Measurements from ENCODE around the gene CELSR2.
"Not testable (repeated sequence)": the region's sequence is repeated elsewhere in the genome, so short reads cannot be mapped to it uniquely, and the experiment has no call there.

The CELSR2 gene, protein sequence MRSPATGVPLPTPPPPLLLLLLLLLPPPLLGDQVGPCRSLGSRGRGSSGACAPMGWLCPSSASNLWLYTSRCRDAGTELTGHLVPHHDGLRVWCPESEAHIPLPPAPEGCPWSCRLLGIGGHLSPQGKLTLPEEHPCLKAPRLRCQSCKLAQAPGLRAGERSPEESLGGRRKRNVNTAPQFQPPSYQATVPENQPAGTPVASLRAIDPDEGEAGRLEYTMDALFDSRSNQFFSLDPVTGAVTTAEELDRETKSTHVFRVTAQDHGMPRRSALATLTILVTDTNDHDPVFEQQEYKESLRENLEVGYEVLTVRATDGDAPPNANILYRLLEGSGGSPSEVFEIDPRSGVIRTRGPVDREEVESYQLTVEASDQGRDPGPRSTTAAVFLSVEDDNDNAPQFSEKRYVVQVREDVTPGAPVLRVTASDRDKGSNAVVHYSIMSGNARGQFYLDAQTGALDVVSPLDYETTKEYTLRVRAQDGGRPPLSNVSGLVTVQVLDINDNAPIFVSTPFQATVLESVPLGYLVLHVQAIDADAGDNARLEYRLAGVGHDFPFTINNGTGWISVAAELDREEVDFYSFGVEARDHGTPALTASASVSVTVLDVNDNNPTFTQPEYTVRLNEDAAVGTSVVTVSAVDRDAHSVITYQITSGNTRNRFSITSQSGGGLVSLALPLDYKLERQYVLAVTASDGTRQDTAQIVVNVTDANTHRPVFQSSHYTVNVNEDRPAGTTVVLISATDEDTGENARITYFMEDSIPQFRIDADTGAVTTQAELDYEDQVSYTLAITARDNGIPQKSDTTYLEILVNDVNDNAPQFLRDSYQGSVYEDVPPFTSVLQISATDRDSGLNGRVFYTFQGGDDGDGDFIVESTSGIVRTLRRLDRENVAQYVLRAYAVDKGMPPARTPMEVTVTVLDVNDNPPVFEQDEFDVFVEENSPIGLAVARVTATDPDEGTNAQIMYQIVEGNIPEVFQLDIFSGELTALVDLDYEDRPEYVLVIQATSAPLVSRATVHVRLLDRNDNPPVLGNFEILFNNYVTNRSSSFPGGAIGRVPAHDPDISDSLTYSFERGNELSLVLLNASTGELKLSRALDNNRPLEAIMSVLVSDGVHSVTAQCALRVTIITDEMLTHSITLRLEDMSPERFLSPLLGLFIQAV (N-terminal part only)

DNA sequence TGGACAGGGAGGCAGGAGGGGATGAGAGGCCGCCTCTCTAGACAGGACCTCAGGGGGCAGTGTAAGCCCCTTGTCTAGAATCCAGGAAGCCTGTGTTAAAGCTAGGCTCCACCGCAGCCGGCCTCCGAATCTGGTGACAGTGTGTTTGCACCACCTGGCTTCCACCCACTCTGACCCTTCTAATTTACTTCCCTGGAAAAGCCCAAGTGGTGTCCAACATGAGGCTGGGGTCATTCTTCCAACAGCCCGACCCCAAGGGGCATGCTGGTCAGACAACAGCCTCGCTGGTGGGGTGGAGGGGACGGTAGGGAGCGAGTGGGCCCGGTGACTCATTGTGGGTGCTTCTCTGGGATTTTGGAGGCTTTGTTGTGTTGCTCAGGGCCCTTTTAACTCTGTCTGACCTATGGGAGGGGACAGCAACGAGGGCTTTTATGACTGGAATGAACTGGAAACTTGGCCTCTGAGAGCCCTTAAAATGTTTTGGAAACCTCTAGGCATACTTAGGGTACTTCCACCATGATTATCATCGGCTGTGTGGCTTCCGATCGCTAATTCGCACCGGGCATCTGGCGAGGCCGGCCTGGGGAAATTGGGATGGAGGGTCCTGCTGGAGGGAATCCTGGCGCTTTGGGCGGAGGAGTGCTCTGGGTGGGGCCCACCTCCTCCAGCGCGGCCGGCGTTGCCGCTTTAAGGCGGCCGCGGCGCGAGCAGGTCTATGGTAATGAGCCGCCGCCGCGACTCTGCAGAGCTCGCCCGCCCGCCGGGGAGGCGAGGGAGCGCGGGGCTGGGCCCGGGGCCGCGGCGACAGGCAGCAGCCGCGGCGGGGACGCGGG lies at the start of gene CELSR2:
CELSR2 (plus strand) TSS at position 743 of the 833 bp plus-strand sequence. CDS start 541 bp downstream, outside the sequence.
- in situ Hi-C loops (cut with MboI; ENCODE audit: low sequenced_read_pairs), result no loop called here

DNA sequence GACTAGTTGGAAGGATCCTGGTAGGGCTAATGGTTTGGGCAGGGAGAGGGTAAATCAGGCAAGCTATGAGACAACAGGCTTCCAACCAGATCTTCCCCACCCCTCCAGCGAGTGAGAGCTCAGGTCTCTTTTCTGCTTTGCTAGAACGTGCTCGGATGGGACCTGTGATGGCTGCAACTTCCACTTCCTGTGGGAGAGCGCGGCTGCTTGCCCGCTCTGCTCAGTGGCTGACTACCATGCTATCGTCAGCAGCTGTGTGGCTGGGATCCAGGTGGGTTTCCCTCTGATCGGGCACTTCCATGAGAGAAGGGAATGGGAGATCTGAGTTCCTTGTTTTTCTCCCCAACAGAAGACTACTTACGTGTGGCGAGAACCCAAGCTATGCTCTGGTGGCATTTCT lies 49.6 kb upstream of the CELSR2 start:
- in situ Hi-C loops (cut with MboI; ENCODE audit: low sequenced_read_pairs), result no loop called here

DNA sequence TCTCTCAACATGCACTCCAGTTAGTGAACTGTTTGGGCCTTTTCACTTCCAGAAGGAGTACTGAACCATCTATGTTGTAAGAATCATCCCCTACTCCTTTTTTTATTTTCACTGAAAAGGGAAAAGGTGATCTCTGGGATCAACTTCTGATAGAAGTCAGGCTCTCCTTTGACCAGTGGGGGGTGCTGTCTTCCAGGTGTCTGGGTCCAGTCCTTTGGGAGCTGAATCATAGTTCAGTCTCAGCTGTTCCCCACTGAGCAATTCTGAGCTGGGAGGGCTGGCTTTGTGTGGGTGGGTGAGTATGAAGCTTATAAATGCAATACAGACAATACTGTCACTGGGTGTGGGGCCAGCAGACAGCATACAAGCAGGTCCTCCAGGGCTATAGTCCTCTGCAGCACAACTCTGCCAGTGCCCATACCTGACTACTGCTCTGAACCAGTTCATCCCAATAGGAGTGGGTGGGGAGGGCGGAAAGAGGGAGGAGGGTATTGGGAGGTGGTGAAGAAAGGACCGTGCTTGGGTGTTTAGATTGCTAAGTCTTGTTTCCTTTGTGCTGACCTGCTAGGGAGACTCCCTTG lies 48.1 kb upstream of the CELSR2 start:
- in situ Hi-C loops (cut with MboI; ENCODE audit: low sequenced_read_pairs), result no loop called here

DNA sequence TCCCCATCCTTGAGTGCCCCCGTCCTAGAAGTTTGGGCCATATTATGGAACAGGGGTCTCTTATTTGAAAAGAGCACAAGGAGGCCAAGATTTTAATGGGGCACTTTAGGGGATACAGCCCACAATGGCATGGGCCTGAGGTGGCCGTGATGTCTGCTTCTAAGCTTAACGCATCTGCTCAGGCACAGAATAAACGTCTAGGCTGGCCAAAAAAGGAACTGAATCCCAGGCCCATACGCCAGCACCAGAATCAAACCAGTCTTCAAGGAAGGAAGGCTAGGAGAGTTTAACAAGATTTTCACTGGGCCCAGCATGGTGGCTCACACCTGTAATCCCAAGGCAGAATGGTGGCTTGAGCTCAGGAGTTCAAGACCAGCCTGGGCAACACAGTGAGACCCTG lies 44.9 kb upstream of the CELSR2 start:
- in situ Hi-C loops (cut with MboI; ENCODE audit: low sequenced_read_pairs), result no loop called here

DNA sequence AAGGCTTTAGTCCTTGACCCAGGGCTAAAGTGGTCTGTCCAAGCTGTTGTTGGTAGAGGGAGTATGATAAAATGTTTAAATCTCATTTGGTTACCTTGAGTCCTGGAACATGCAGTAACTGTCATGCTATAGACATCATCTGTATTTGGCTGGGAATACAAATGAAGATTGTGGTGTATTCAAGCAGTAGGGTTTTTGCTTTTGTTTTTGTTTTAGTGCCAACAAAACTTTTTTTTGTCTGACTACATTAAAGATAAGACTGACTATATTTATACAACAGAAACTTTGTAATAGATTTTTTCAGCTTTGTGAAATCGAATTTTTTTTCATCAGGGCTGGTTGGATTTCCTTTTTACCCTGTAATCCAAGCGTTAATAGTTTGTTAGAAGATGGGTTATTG lies 43.0 kb upstream of the CELSR2 start:
- in situ Hi-C loops (cut with MboI; ENCODE audit: low sequenced_read_pairs), result no loop called here

DNA sequence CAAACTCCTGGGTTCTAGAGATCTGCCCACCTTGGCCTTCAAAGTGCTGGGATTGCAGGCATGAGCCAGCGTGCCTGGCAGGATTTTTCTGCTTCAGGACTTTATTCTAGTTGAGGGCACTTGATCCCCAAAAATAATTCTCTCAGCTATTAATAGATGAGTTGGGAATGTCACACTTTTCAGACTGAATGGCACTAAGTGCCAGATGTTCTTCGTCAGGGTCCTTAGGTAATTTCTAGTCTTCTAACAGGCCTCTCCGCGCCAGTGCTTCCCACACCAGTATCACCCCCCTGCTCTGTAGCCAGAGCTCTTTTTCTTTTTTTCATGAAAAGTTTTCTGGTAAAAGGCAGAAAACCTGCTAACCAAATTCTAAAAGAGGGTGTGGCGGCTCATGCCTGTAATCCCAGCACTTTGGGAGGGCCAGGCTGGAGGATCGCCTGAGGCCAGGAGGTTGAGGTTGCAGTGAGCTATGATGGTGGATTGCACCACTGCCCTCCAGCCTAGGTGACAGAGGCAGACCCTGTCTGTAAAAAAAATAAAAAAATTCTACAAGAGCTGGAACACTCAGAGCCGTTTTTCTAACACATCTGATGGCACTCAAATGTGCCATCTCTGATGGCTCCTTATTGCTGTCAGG lies 41.8 kb upstream of the CELSR2 start:
- in situ Hi-C loops (cut with MboI; ENCODE audit: low sequenced_read_pairs), result no loop called here

DNA sequence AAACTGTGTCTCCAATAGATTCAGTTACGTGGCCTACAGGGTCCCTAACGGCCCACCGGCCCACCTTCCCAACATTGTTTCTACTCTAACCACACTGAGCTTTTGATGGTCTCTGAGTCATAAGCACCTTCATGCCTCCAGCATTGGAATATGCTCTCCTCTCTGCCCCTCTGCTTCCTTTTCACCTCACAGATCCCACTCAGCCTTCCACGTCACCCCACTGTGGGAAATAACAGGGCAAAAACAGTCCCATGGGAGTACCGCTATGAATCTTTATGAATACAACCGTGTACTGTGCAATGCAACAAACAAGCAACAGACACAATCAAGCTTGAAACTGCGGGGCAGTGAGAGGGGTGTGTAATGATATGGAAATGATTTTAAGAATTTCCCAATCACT lies 40.9 kb upstream of the CELSR2 start:
- in situ Hi-C loops (cut with MboI; ENCODE audit: low sequenced_read_pairs), result no loop called here

DNA sequence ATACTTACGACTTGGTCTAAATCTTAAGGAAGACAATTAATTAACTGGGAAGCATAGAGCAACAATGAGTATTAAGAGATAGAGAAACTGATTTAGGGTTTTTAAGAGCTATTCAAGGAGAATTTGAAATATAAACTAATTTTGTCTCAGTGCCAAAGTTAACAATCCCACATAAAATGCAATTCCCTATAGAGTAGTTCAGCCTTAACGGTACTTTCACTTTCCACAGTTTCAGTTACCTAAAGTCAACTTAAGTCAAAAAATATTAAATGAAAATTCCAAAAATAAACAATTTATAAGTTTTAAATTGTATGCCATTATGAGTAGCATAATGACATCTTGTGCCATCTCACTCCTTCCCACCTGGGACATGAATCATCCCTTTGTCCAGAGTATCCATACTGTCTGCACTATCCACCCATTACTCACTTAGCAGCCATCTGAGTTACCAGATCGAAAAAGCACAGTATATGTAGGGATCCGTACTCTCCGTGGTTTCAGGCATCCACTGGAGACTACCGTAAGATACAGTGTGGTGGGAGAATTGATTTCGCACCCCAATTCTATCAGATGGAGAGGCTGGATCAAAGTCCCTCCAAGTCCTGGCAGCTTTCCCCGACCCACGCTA lies 40.4 kb upstream of the CELSR2 start:
- in situ Hi-C loops (cut with MboI; ENCODE audit: low sequenced_read_pairs), result no loop called here

DNA sequence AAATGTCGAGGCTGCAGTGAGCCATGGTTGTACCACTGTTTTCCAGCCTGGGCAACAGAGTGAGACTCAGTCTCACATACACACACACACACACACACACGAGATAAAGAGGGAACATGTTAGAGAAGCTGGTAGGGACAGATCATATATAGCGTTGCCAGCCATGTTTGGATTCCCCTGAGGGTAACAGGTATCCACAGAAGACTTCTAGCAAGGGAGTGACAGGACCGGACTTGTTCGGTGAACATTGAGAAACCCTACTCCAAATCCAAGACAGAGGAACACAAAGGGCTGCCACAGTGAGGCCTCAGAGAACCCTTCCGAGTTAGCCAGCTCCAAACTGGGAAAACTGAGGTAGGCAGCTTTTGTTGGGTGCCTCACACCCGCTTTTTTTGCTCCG lies 39.3 kb upstream of the CELSR2 start:
- in situ Hi-C loops (cut with MboI; ENCODE audit: low sequenced_read_pairs), result no loop called here

DNA sequence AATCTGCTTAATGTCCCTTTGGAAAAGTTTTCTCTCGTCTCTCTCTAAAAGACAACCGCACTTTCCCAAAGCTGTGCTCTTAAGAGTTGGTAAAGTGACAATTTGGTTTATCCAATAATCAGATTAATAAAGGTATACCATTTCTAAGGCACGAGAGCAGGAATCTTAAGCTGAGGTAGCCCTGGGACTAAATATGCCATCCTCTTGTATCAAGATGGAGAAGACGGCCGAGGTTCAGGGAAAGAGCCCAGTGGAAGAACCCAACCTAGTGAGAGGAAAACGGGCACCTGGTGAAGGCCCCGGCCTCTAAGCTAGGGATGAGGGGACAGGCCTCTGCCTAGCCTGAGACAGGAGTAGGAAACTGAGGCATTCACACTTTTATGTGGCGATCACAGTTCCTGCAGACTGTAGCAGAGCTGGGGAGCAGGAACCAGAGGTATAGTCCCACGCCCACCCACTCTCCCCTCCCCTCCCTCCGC lies 36.0 kb upstream of the CELSR2 start:
- in situ Hi-C loops (cut with MboI; ENCODE audit: low sequenced_read_pairs), result no loop called here

DNA sequence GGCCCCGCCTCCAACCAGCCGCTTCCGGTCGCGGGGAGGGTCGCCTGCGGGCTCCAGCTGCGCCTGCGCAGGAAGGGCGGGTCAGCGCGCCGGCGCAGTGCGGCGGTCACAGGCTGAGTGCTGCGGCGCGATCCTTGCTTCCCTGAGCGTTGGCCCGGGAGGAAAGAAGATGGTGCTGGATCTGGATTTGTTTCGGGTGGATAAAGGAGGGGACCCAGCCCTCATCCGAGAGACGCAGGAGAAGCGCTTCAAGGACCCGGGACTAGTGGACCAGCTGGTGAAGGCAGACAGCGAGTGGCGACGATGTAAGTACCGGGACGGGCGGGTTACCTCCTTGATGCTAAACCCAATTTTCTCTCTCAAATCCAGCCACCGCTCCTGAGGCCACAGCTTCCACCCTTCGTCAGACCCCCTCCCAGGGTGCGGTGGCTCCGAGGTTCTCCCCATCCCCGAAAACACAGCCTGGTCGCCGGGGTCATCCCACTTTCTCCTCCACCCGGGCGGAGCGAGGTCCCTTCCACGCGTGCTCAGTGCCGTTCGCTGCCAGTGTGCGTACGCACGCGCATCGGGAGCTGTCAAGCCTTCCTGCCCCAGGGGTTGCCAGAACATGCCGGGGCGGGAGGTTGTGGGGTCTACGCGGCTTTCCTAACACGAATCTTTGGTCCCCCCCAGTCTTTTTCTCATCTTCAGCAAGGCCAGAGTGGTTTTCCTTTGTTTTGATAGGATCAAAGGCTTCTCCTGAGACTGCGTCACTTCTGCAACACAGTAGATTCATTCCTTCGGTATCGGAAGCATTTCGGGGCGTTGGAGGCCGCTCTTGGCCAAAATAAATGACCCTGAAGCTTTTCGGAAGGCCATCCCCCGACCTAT lies 35.3 kb upstream of the CELSR2 start, which contains the start of gene SARS1:
SARS1 (plus strand) TSS at position 95 of the 870 bp plus-strand sequence; CDS start at position 170, 75 bp downstream.
- in situ Hi-C loops (cut with MboI; ENCODE audit: low sequenced_read_pairs), result no loop called here

DNA sequence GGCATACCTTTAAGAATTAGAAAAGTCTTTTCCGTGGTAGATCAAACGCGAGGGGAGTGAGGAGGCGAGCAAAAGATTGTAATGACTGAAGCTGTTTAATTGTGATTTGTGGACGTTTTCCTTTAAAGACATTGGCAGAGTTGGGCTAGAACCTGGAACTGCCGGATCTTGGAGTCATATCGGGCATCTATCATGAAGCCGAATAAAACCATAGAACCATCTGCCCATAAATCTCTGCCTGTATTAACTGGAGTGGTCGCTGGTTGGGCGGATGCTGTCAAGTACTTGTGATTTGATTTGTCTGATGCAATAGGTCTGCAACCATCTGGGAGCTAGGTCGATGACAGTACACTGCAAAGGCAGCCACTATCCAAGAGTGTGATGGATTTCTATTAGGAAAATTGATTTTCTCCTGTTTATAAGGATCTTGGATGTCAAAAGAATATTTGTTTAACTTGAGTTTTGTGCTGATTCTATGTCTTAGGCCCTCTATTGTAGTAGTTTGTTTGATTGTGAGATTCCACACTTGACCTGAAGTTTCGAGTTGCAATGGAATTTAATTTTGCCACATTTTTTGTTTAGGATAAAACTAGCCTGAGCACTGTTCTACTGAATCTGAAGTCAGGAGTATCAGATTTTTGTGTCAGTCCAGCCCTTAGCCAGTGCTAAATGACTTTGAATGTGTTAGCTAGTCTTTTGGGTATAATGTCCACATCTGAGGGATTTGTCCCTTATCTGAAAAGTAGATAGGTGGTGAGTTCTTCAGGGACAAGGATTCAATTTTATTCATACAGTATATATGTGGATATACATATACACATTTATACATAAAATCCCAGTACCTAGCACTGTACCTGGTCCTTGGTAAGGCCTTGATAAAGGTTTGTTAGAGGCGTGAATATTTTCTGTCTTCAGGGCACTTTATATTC lies 34.4 kb upstream of the CELSR2 start:
- in situ Hi-C loops (cut with MboI; ENCODE audit: low sequenced_read_pairs), result no loop called here

DNA sequence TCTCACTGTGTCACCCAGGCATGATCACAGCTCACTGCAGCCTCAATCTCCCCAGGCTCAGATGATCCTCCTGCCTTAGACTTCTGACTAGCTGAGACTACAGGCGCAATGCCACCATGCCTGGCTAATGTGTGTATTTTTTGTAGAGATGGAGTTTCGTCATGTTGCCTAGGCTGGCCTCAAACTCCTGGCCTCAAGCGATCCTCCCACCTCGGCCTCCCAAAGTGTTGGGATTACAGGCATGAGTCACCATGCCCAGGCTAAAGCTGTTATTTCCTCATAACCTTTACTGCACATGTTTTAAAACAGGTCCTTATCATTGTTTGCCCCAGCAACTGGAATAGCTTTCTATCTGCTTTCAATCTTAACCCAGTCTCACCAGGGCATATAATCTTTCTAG lies 32.7 kb upstream of the CELSR2 start:
- in situ Hi-C loops (cut with MboI; ENCODE audit: low sequenced_read_pairs), result no loop called here

DNA sequence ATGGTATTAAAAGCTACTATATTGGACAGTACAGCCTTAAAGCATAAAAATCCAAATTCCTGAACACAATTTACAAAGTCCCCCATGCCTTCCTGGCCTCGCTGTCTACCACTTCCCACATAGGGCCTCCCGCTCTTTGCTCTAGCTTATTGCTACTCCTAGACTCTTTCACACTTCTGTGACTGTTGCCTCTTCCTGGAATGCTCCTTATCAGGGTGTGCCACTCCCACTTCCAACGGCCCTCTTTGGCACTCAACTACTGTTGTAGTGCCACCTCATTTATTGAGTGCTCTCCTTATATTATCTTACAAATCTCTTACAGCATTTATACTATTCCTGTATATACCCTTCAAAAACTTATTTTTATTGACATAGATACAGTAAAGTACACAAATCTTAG lies 30.8 kb upstream of the CELSR2 start:
- in situ Hi-C loops (cut with MboI; ENCODE audit: low sequenced_read_pairs), result no loop called here

DNA sequence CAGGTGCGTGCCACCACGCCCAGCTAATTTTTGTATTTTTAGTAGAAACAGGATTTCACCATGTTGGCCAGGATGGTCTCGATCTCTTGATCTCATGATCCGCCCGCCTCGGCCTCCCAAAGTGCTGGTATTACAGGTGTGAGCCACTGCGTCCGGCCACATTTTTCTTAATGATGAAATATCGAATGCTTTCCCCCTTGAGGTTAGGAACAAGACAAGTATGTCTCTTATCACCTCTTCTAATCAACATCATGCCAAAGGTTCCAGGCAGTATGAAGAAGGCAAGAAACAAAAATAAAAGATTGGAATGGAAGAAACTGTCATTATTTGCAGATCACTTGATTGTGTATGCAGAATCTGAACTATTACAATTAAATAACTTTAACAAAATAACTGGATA lies 28.1 kb upstream of the CELSR2 start:
- in situ Hi-C loops (cut with MboI; ENCODE audit: low sequenced_read_pairs), result not testable (repeated sequence)

DNA sequence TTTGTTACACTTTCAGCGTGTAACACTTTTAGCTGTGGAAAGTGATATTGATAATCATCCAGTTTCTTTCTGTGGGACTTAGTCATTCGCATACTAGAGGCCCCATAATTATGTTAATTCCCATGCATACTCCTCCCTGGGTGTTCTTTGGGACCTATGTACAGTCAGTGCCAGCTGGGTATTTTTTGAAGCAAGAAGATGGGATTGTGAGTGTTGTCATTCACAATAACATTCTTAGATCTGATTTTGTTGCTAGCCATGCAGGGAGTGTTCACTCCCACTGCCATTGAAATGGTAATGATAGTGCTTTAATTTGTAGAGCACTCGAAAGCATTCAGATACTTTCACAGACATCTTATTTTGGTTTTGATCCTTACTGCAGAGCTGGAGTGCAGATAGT lies 24.0 kb upstream of the CELSR2 start:
- in situ Hi-C loops (cut with MboI; ENCODE audit: low sequenced_read_pairs), result no loop called here
